ENCODE measurements around the gene TEX13C.
"Not testable (repeated sequence)": the region's sequence is repeated elsewhere in the genome, so short reads cannot be mapped to it uniquely, and the experiment has no call there.

Gene TEX13C

GRCh38 chrX:125319646-125320521, at the start of gene TEX13C:
Gene TEX13C (plus strand): TSS chrX:125319871. CDS start chrX:125320120, 249 bp downstream.
- no peaks in the 10 kb centered on the region for H3K9me3 ChIP-seq (ENCODE audit: control insufficient read depth, low read length)
- H3K27me3 ChIP-seq (ENCODE audit: control insufficient read depth, insufficient read depth, low read length): no peaks in the 10 kb centered on the region
- H3K4me3 ChIP-seq (ENCODE audit: low read length): no peak within 1 kb of the TSS
- H3K9ac ChIP-seq (ENCODE audit: low read length): no peak within 1 kb of the TSS
- no peaks in the 10 kb centered on the region for H3K36me3 ChIP-seq (ENCODE audit: control insufficient read depth, insufficient read depth, low read length)
- no peaks in the 10 kb centered on the region for H3K4me1 ChIP-seq (ENCODE audit: control insufficient read depth, insufficient read depth, low read length)

DNA sequence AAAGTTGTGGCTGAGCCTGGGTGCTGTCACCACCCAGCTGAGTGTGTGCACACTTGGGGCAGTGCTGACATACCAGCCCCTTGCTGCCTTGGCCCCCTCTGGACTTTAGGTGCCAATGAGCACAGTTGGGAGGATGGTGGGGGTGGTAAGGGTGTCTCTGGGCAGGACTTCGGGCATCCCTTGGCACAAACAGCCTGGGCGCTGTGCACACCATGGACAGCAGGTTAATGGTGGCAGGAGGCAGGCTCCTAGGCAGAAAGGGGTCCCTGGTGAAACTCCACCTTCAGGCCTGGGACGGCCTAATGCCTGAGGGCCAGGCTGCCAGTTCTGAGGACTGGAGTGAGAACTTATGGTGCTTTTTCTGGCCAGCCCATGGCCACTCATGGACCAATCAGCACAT, 32.4 kb upstream of the TEX13C start:
- Histone ChIP-seq H3K36me3 (ENCODE audit: control insufficient read depth, insufficient read depth, low read length) (no peaks in the 10 kb centered on the region), H3K9ac (ENCODE audit: low read length) (no peak overlapping the region), H3K4me1 (ENCODE audit: control insufficient read depth, insufficient read depth, low read length) (no peaks in the 10 kb centered on the region), H3K4me3 (ENCODE audit: low read length) (no peak overlapping the region), H3K9me3 (ENCODE audit: control insufficient read depth, low read length) (no peaks in the 10 kb centered on the region), H3K27me3 (ENCODE audit: control insufficient read depth, insufficient read depth, low read length) (no peaks in the 10 kb centered on the region)

- no peaks in the 10 kb centered on the region for H3K9me3 ChIP-seq (ENCODE audit: control insufficient read depth, low read length)
- no peak overlapping the region for H3K9ac ChIP-seq (ENCODE audit: low read length)
- H3K27me3 ChIP-seq (ENCODE audit: control insufficient read depth, insufficient read depth, low read length): no peaks in the 10 kb centered on the region
- H3K4me3 ChIP-seq (ENCODE audit: low read length): no peak overlapping the region
- no peaks in the 10 kb centered on the region for H3K36me3 ChIP-seq (ENCODE audit: control insufficient read depth, insufficient read depth, low read length)
- H3K4me1 ChIP-seq (ENCODE audit: control insufficient read depth, insufficient read depth, low read length): no peaks in the 10 kb centered on the region
Observed at GRCh38 chrX:125288343-125288742, 31.3 kb upstream of the TEX13C start.

DNA sequence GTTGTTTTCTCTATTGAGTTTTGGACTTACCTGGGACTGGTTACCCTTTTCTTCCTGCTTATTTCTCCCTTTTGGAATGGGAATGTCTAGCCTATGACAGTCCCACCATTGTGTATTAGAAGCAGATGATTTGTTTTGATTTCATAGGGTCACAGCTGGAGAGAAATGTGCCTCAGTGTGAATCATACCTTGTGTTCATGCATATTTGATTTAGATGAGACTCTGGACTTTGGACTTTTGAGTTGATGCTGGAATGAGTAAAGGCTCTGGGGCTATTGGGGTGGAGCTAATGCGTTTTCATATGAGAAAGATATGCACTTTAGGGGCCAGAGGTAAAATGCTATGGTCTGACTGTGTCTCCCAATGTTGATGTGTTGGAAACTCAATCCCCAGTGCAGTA, 30.5 kb upstream of the TEX13C start:
- Histone ChIP-seq H3K9me3 (ENCODE audit: control insufficient read depth, low read length) (no peaks in the 10 kb centered on the region), H3K27me3 (ENCODE audit: control insufficient read depth, insufficient read depth, low read length) (no peaks in the 10 kb centered on the region), H3K36me3 (ENCODE audit: control insufficient read depth, insufficient read depth, low read length) (no peaks in the 10 kb centered on the region), H3K9ac (ENCODE audit: low read length) (no peak overlapping the region), H3K4me3 (ENCODE audit: low read length) (no peak overlapping the region), H3K4me1 (ENCODE audit: control insufficient read depth, insufficient read depth, low read length) (no peaks in the 10 kb centered on the region)

DNA sequence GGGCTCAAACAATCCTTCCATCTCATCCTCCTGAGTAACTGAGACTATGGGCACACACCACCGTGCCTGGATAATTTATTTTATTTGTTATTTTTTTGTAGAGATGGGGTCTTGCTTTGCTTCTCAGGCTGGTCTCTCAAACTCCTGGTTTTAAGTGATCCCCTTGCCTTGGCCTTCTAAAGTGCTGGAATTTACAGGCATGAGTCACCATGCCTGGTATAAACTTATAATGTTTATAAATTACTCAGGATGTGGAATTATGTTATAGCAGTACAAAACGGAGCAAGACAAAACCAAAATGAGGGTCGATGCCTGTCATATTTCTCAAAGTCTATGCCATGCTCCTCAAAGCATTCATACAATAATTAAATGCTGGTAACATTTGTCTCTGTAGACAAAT, 29.8 kb upstream of the TEX13C start:
- Histone ChIP-seq H3K4me3 (ENCODE audit: low read length) (no peak overlapping the region), H3K36me3 (ENCODE audit: control insufficient read depth, insufficient read depth, low read length) (no peaks in the 10 kb centered on the region), H3K9ac (ENCODE audit: low read length) (no peak overlapping the region), H3K9me3 (ENCODE audit: control insufficient read depth, low read length) (no peaks in the 10 kb centered on the region), H3K4me1 (ENCODE audit: control insufficient read depth, insufficient read depth, low read length) (no peaks in the 10 kb centered on the region), H3K27me3 (ENCODE audit: control insufficient read depth, insufficient read depth, low read length) (no peaks in the 10 kb centered on the region)

GRCh38 chrX:125291124-125291523, 28.5 kb upstream of the TEX13C start:
- H3K9ac ChIP-seq (ENCODE audit: low read length): no peak overlapping the region
- no peaks in the 10 kb centered on the region for H3K9me3 ChIP-seq (ENCODE audit: control insufficient read depth, low read length)
- H3K36me3 ChIP-seq (ENCODE audit: control insufficient read depth, insufficient read depth, low read length): no peaks in the 10 kb centered on the region
- no peaks in the 10 kb centered on the region for H3K4me1 ChIP-seq (ENCODE audit: control insufficient read depth, insufficient read depth, low read length)
- no peak overlapping the region for H3K4me3 ChIP-seq (ENCODE audit: low read length)
- no peaks in the 10 kb centered on the region for H3K27me3 ChIP-seq (ENCODE audit: control insufficient read depth, insufficient read depth, low read length)

- Histone ChIP-seq H3K9me3 (ENCODE audit: control insufficient read depth, low read length) (no peaks in the 10 kb centered on the region), H3K4me1 (ENCODE audit: control insufficient read depth, insufficient read depth, low read length) (no peaks in the 10 kb centered on the region), H3K27me3 (ENCODE audit: control insufficient read depth, insufficient read depth, low read length) (no peaks in the 10 kb centered on the region), H3K36me3 (ENCODE audit: control insufficient read depth, insufficient read depth, low read length) (no peaks in the 10 kb centered on the region), H3K4me3 (ENCODE audit: low read length) (no peak overlapping the region), H3K9ac (ENCODE audit: low read length) (no peak overlapping the region)
Observed at GRCh38 chrX:125293850-125294780, 25.6 kb upstream of the TEX13C start.

GRCh38 chrX:125295337-125295736, 24.3 kb upstream of the TEX13C start:
- no peak overlapping the region for H3K4me3 ChIP-seq (ENCODE audit: low read length)
- no peaks in the 10 kb centered on the region for H3K9me3 ChIP-seq (ENCODE audit: control insufficient read depth, low read length)
- H3K4me1 ChIP-seq (ENCODE audit: control insufficient read depth, insufficient read depth, low read length): no peaks in the 10 kb centered on the region
- no peaks in the 10 kb centered on the region for H3K36me3 ChIP-seq (ENCODE audit: control insufficient read depth, insufficient read depth, low read length)
- H3K9ac ChIP-seq (ENCODE audit: low read length): no peak overlapping the region
- no peaks in the 10 kb centered on the region for H3K27me3 ChIP-seq (ENCODE audit: control insufficient read depth, insufficient read depth, low read length)

- no peak overlapping the region for H3K4me3 ChIP-seq (ENCODE audit: low read length)
- H3K9me3 ChIP-seq (ENCODE audit: control insufficient read depth, low read length): no peaks in the 10 kb centered on the region
- H3K36me3 ChIP-seq (ENCODE audit: control insufficient read depth, insufficient read depth, low read length): no peaks in the 10 kb centered on the region
- no peaks in the 10 kb centered on the region for H3K27me3 ChIP-seq (ENCODE audit: control insufficient read depth, insufficient read depth, low read length)
- H3K4me1 ChIP-seq (ENCODE audit: control insufficient read depth, insufficient read depth, low read length): no peaks in the 10 kb centered on the region
- no peak overlapping the region for H3K9ac ChIP-seq (ENCODE audit: low read length)
Observed at GRCh38 chrX:125298871-125299270, 20.8 kb upstream of the TEX13C start.

DNA sequence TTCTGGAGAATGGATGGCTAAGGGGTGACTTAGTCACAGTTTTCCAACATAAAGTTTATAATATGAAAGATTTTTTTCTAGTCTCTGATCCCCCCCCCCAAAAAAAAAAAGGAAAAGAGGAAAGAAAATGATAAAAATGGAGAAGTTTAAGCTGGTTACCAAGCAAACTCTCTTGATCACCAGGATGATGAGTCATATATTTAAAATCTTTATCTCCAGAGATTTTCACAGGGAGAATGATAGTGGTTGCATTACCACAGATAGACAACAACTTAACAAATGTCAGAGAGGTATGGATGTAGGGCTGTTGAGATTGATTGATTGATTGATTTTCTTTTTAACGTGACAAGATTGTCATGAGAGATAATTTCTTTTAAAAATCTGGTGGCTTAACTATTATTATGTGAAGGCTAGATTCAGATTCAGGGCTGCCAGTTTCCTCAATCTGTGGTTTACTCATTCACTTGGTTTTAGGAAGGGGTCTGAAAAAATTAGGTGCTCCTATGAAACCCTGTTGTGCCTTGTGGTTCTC, 13.3 kb upstream of the TEX13C start:
- Histone ChIP-seq H3K27me3 (ENCODE audit: control insufficient read depth, insufficient read depth, low read length) (no peaks in the 10 kb centered on the region), H3K9me3 (ENCODE audit: control insufficient read depth, low read length) (no peaks in the 10 kb centered on the region), H3K4me1 (ENCODE audit: control insufficient read depth, insufficient read depth, low read length) (no peaks in the 10 kb centered on the region), H3K4me3 (ENCODE audit: low read length) (no peak overlapping the region), H3K9ac (ENCODE audit: low read length) (no peak overlapping the region), H3K36me3 (ENCODE audit: control insufficient read depth, insufficient read depth, low read length) (no peaks in the 10 kb centered on the region)

- Histone ChIP-seq H3K4me1 (ENCODE audit: control insufficient read depth, insufficient read depth, low read length) (no peaks in the 10 kb centered on the region), H3K36me3 (ENCODE audit: control insufficient read depth, insufficient read depth, low read length) (no peaks in the 10 kb centered on the region), H3K9me3 (ENCODE audit: control insufficient read depth, low read length) (no peaks in the 10 kb centered on the region), H3K4me3 (ENCODE audit: low read length) (no peak overlapping the region), H3K27me3 (ENCODE audit: control insufficient read depth, insufficient read depth, low read length) (no peaks in the 10 kb centered on the region), H3K9ac (ENCODE audit: low read length) (no peak overlapping the region)
Observed at GRCh38 chrX:125308653-125309052, 11.0 kb upstream of the TEX13C start.

GRCh38 chrX:125319166-125319565, 505 bp upstream of the TEX13C start:
- not testable (repeated sequence) for H3K4me3 ChIP-seq (ENCODE audit: low read length); H3K9ac ChIP-seq (ENCODE audit: low read length); H3K36me3 ChIP-seq (ENCODE audit: control insufficient read depth, insufficient read depth, low read length); H3K27me3 ChIP-seq (ENCODE audit: control insufficient read depth, insufficient read depth, low read length); H3K4me1 ChIP-seq (ENCODE audit: control insufficient read depth, insufficient read depth, low read length); H3K9me3 ChIP-seq (ENCODE audit: control insufficient read depth, low read length)

All from mucosa of stomach (tissue), 1 donor.